ENCODE results near the gene CTNNB1. TPM values are rescaled to one million over a fixed set of nuclear protein-coding genes. Genes with fewer than 3 reads are reported as not detected.

CTNNB1 gene
- total RNA-seq (2021) (134 and 154 TPM in 2 replicates), Bru-seq, nascent RNA (percentile 91 among the genes with signal in this experiment), BruChase-seq, experiment 1, labeled RNA remaining after a 2-hour chase (percentile 89 among the genes with signal in this experiment), BruChase-seq, experiment 2, labeled RNA remaining after a 6-hour chase (percentile 94 among the genes with signal in this experiment)
- long read RNA-seq, transcript CTNNB1-201 (15 exons, 3,947 nt): major isoform, 23 of 83 reads
- long read RNA-seq, transcript CTNNB1-203 (16 exons, 3,472 nt): minor isoform, 14 of 83 reads
- long read RNA-seq, transcript CTNNB1-202 (16 exons, 3,268 nt): minor isoform, 20 of 83 reads
- long read RNA-seq, partial matches to known transcripts: 10 of 83 reads
- long read RNA-seq, other reads (novel, unspliced or antisense): 11 of 83 reads

DNA sequence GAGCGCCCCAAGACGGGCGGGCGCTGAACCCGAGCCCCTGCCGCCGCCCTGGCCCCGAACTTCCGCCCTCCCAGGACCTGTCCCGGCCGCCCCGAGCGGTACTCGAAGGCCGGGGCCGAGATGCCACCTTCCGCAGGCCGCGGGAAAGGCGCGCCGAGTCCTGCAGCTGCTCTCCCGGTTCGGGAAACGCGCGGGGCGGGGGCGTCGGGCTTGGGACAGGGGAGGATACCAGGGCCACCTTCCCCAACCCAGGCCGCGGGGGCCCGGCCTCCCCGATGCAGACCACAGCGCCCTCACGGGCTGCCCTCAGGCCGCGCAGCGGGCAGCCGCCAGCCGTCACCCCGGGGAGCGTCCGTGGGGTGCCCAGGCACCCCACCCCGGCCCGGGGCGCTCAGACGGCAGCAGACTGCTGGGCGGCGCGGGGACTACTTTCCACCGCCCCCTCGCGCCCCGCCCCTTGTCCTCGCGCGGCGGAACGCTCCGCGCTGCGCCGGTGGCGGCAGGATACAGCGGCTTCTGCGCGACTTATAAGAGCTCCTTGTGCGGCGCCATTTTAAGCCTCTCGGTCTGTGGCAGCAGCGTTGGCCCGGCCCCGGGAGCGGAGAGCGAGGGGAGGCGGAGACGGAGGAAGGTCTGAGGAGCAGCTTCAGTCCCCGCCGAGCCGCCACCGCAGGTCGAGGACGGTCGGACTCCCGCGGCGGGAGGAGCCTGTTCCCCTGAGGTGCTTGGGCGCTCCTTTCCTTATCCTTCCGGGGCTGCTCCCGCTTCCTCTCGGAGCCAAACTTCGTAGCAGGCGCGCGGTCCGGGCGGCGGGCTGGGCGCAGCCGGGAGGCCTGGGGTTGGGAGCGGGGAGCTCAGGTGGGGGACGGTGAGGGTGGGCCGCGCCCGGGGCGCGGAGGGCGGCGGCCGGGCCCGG is at the start of gene CTNNB1:
CTNNB1 (plus strand) TSS at position 556 of the 916 bp plus-strand sequence. CDS start 24,564 bp downstream, outside the sequence.
- intact Hi-C loops (cut with micrococcal nuclease; ENCODE audit: unreplicated experiment): no loop called here
- DNase-seq (ENCODE audit: low spot score): peak; percentile 88
- peak within 1 kb of the TSS; percentile 75 for H3K4me3 ChIP-seq (ENCODE audit: low read depth, low read length, poor library complexity, severe bottlenecking)
- ChIA-PET POLR2A (ENCODE audit: low non-redundant PET) (no interaction called here), CTCF (no interaction called here)
- H3K36me3 ChIP-seq (ENCODE audit: insufficient read depth, low read length, poor library complexity, severe bottlenecking): no peaks in the 10 kb centered on the region
- BruUV-seq (replicated peaks): no TSS peak
- TF ChIP-seq, protein P1, sequence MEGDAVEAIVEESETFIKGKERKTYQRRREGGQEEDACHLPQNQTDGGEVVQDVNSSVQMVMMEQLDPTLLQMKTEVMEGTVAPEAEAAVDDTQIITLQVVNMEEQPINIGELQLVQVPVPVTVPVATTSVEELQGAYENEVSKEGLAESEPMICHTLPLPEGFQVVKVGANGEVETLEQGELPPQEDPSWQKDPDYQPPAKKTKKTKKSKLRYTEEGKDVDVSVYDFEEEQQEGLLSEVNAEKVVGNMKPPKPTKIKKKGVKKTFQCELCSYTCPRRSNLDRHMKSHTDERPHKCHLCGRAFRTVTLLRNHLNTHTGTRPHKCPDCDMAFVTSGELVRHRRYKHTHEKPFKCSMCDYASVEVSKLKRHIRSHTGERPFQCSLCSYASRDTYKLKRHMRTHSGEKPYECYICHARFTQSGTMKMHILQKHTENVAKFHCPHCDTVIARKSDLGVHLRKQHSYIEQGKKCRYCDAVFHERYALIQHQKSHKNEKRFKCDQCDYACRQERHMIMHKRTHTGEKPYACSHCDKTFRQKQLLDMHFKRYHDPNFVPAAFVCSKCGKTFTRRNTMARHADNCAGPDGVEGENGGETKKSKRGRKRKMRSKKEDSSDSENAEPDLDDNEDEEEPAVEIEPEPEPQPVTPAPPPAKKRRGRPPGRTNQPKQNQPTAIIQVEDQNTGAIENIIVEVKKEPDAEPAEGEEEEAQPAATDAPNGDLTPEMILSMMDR (conservative IDR thresholded peaks at IDR 0.05; ENCODE audit: low read depth, low read length): no peak
- no peak for TF ChIP-seq EZH2 (IDR thresholded peaks at IDR 0.05; ENCODE audit: borderline replicate concordance, low read depth, low read length, poor library complexity, severe bottlenecking)
- H3K27ac ChIP-seq (ENCODE audit: low read depth, low read length, poor library complexity, severe bottlenecking): peak within 1 kb of the TSS; percentile 88
- H3K9me3 ChIP-seq (ENCODE audit: low read depth, low read length, poor library complexity, severe bottlenecking): no peaks in the 10 kb centered on the region
- peaks cover 8% of the 10 kb centered on the region for H3K27me3 ChIP-seq (replicated peaks; ENCODE audit: insufficient read depth, low read depth, low read length, poor library complexity)
- peaks cover 6% of the 10 kb centered on the region for H3K4me1 ChIP-seq (ENCODE audit: insufficient read depth, low read length, poor library complexity, severe bottlenecking)

GRCh38 chr3:41155834-41156233 is 43.5 kb upstream of the CTNNB1 start:
- Histone ChIP-seq H3K4me3 (ENCODE audit: low read depth, low read length, poor library complexity, severe bottlenecking) (no peak overlapping the region), H3K9me3 (ENCODE audit: low read depth, low read length, poor library complexity, severe bottlenecking) (no peaks in the 10 kb centered on the region), H3K36me3 (ENCODE audit: insufficient read depth, low read length, poor library complexity, severe bottlenecking) (no peaks in the 10 kb centered on the region), H3K4me1 (ENCODE audit: insufficient read depth, low read length, poor library complexity, severe bottlenecking) (no peaks in the 10 kb centered on the region), H3K27me3 (replicated peaks; ENCODE audit: insufficient read depth, low read depth, low read length, poor library complexity) (no peaks in the 10 kb centered on the region), H3K27ac (ENCODE audit: low read depth, low read length, poor library complexity, severe bottlenecking) (no peak overlapping the region)
- intact Hi-C loops (cut with micrococcal nuclease; ENCODE audit: unreplicated experiment): no loop called here
- ChIA-PET POLR2A (ENCODE audit: low non-redundant PET) (no interaction called here), CTCF (no interaction called here)
- BruUV-seq (replicated peaks): no TSS peak
- no peak for TF ChIP-seq EZH2 (IDR thresholded peaks at IDR 0.05; ENCODE audit: borderline replicate concordance, low read depth, low read length, poor library complexity, severe bottlenecking)
- TF ChIP-seq, protein P1 (conservative IDR thresholded peaks at IDR 0.05; ENCODE audit: low read depth, low read length): no peak
- no peak for DNase-seq (ENCODE audit: low spot score)

DNA sequence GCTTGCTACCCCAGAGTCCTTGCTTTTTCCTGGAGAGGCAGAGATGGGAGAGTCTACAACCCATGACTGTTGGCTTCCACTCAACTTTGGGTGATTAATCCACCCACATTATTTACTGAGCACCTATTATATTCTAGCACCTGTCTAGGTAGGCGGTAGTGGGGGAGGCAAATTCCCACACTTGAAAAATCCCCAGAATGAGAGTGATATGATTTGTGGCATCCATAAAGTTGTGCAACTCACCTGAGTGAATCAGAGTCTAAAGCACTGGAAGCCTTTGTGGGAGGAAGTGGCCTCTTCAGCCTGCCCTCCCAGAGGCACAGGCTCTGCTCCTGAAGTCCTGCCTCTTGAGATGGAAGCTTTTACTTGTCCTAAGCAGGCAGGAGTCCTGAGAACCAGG is 40.4 kb upstream of the CTNNB1 start:
- intact Hi-C loops (cut with micrococcal nuclease; ENCODE audit: unreplicated experiment): no loop called here
- H3K4me1 ChIP-seq (ENCODE audit: insufficient read depth, low read length, poor library complexity, severe bottlenecking): no peaks in the 10 kb centered on the region
- H3K36me3 ChIP-seq (ENCODE audit: insufficient read depth, low read length, poor library complexity, severe bottlenecking): no peaks in the 10 kb centered on the region
- POLR2A ChIA-PET (ENCODE audit: low non-redundant PET): no interaction called here
- no peaks in the 10 kb centered on the region for H3K27me3 ChIP-seq (replicated peaks; ENCODE audit: insufficient read depth, low read depth, low read length, poor library complexity)
- CTCF ChIA-PET: no interaction called here
- no TSS peak for BruUV-seq (replicated peaks)
- H3K4me3 ChIP-seq (ENCODE audit: low read depth, low read length, poor library complexity, severe bottlenecking): no peak overlapping the region
- H3K9me3 ChIP-seq (ENCODE audit: low read depth, low read length, poor library complexity, severe bottlenecking): no peaks in the 10 kb centered on the region
- DNase-seq (ENCODE audit: low spot score): no peak
- H3K27ac ChIP-seq (ENCODE audit: low read depth, low read length, poor library complexity, severe bottlenecking): no peak overlapping the region
- no peak for TF ChIP-seq EZH2 (IDR thresholded peaks at IDR 0.05; ENCODE audit: borderline replicate concordance, low read depth, low read length, poor library complexity, severe bottlenecking)
- TF ChIP-seq, protein P1 (conservative IDR thresholded peaks at IDR 0.05; ENCODE audit: low read depth, low read length): no peak
